SK-N-SH (cell line): ENCODE measurements around the gene FRK.

Experiments
- EZH2phosphoT487 ChIP-seq: fragments of 200-600 bp; sonication (generic); IDR thresholded peaks from 2 replicates; pipeline ENCODE4 v1.6.1; 2017; ENCODE audit warnings: low read depth, mixed run types, mild to moderate bottlenecking, antibody characterized with exemption, moderate library complexity, borderline replicate concordance
- MEF2A ChIP-seq: IDR thresholded peaks from 2 replicates; pipeline ENCODE4 v1.4.0; 2012; ENCODE audit warnings: low read depth, borderline replicate concordance
- NFIC ChIP-seq: IDR thresholded peaks from 2 replicates; pipeline ENCODE4 v1.4.0; 2012; ENCODE audit warnings: borderline replicate concordance
- POLR2AphosphoS5 ChIP-seq: IDR thresholded peaks from 2 replicates; pipeline ENCODE4 v1.6.1; 2012; ENCODE audit warnings: low read depth, low read length
- TF ChIP-seq, protein P1 (sequence below): fragments of 200-600 bp; sonication (generic); IDR thresholded peaks from 2 replicates; pipeline ENCODE4 v1.6.1; 2017; ENCODE audit warnings: antibody characterized with exemption, mild to moderate bottlenecking, moderate library complexity

DNA sequence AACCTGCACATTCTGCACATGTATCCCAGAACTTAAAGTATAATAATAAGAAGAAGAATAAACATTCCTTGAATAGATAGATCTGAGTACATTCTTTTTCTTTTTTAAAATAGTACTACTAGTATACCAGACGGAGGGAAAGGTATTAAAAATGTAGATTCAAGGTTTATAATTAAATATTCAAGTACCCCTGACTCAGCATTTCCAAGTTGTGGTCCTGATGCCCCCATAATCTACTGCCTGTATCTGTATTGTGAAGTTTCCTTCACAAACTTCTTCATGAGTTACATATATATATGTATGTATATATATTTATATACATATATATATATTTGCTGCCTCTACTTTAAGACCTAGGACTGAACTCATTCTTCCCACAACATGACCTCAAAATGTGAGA is 14.0 kb downstream of the FRK start:
- TF ChIP-seq MEF2A: no peak
- TF ChIP-seq, protein P1, sequence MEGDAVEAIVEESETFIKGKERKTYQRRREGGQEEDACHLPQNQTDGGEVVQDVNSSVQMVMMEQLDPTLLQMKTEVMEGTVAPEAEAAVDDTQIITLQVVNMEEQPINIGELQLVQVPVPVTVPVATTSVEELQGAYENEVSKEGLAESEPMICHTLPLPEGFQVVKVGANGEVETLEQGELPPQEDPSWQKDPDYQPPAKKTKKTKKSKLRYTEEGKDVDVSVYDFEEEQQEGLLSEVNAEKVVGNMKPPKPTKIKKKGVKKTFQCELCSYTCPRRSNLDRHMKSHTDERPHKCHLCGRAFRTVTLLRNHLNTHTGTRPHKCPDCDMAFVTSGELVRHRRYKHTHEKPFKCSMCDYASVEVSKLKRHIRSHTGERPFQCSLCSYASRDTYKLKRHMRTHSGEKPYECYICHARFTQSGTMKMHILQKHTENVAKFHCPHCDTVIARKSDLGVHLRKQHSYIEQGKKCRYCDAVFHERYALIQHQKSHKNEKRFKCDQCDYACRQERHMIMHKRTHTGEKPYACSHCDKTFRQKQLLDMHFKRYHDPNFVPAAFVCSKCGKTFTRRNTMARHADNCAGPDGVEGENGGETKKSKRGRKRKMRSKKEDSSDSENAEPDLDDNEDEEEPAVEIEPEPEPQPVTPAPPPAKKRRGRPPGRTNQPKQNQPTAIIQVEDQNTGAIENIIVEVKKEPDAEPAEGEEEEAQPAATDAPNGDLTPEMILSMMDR: no peak
- no peak for TF ChIP-seq POLR2AphosphoS5
- TF ChIP-seq EZH2phosphoT487: no peak
- TF ChIP-seq NFIC: no peak
